DMS 273 (cell line): Measurements from ENCODE around the gene IL16.

Experiments
- DNase-seq: peaks from one replicate; lab custom pipeline; 2025; ENCODE audit not compliant: unreplicated experiment; lab: John Stamatoyannopoulos, UW

The IL16 gene

GRCh38 chr15:81361891-81362290 lies 165.2 kb downstream of the IL16 start:
- DNase-seq, result no peak

GRCh38 chr15:81362790-81363189 lies 166.1 kb downstream of the IL16 start:
- no peak for DNase-seq

GRCh38 chr15:81363276-81363675 lies 166.6 kb downstream of the IL16 start:
- no peak for DNase-seq
